ENCODE measurements around the gene CUBN. TPM values are rescaled to one million over a fixed set of nuclear protein-coding genes. Genes with fewer than 3 reads are reported as not detected.
A peak's percentile ranks its signal among the peaks of the same experiment; 100 is the strongest.

CUBN gene
- total RNA-seq, 2 experiments from 2014 or later: 7.9 to 9.2 TPM

GRCh38 chr10:16853201-16853600, 276.4 kb downstream of the CUBN start:
- Mint-ChIP-seq H3K36me3 (ENCODE audit: low read depth) (no peaks in the 10 kb centered on the region), H3K4me1 (ENCODE audit: low read depth) (no peaks in the 10 kb centered on the region), H3K9me3 (no peaks in the 10 kb centered on the region), H3K27me3 (no peaks in the 10 kb centered on the region), H3K4me3 (no peak overlapping the region), H3K27ac (no peak overlapping the region)
- DNase-seq (peak in 3 of 14 experiments; percentile 13 to 35 (median 16)), ATAC-seq (ENCODE audit: poor library complexity) (no peak)
- H3K4me3 ChIP-seq (ENCODE audit: low read length): no peak overlapping the region
- ChIA-PET POLR2A (interaction anchor here (1.0 kb wide), 1 partner anchor 376 kb away, joined by 3 read pairs; no protein-coding TSS in a partner anchor), CTCF (interaction anchor here (1.0 kb wide), 1 partner anchor 375 kb away, joined by 4 read pairs; the partner anchor contains the start of gene VIM)
- H3K36me3 ChIP-seq (ENCODE audit: insufficient read depth, low read length): no peaks in the 10 kb centered on the region
- H3K27me3 ChIP-seq (ENCODE audit: control insufficient read depth in 1 of 2, insufficient read depth in 2 of 2, low read length in 2 of 2): no peaks in the 10 kb centered on the region
- intact Hi-C loops (cut with DNase I, micrococcal nuclease): loop anchor here in 1 of 2 experiments (10.0 kb wide), 1 partner anchor 92 kb away; no protein-coding TSS in a partner anchor
- no peaks in the 10 kb centered on the region for H3K4me1 ChIP-seq (ENCODE audit: insufficient read depth, low read length)
- no peak for TF ChIP-seq CTCF (IDR thresholded peaks at IDR 0.05)
- H3K9me3 ChIP-seq (ENCODE audit: control insufficient read depth in 1 of 2, insufficient read depth in 1 of 2, low read length in 2 of 2): no peaks in the 10 kb centered on the region
- no peak overlapping the region for H3K27ac ChIP-seq (ENCODE audit: low read depth in 1 of 2, low read length in 2 of 2)

- intact Hi-C loops (cut with DNase I, micrococcal nuclease): loop anchor here in 1 of 2 experiments (10.0 kb wide), 1 partner anchor 92 kb away; no protein-coding TSS in a partner anchor
- H3K36me3 Mint-ChIP-seq (ENCODE audit: low read depth): no peaks in the 10 kb centered on the region
- H3K4me3 ChIP-seq (ENCODE audit: low read length): no peak overlapping the region
- no peaks in the 10 kb centered on the region for H3K9me3 Mint-ChIP-seq
- POLR2A ChIA-PET: interaction anchor here (1.0 kb wide), 1 partner anchor 377 kb away, joined by 3 read pairs; no protein-coding TSS in a partner anchor
- CTCF ChIA-PET: interaction anchor here (1.0 kb wide), 1 partner anchor 375 kb away, joined by 4 read pairs; the partner anchor contains the start of gene VIM
- TF ChIP-seq CTCF (IDR thresholded peaks at IDR 0.05): no peak
- DNase-seq (no peak), ATAC-seq (ENCODE audit: poor library complexity) (no peak)
- H3K27me3 Mint-ChIP-seq: no peaks in the 10 kb centered on the region
- no peak overlapping the region for H3K27ac Mint-ChIP-seq
- no peaks in the 10 kb centered on the region for H3K4me1 ChIP-seq (ENCODE audit: insufficient read depth, low read length)
- H3K4me3 Mint-ChIP-seq: no peak overlapping the region
- H3K27ac ChIP-seq (ENCODE audit: low read depth in 1 of 2, low read length in 2 of 2): no peak overlapping the region
- no peaks in the 10 kb centered on the region for H3K9me3 ChIP-seq (ENCODE audit: control insufficient read depth in 1 of 2, insufficient read depth in 1 of 2, low read length in 2 of 2)
- H3K36me3 ChIP-seq (ENCODE audit: insufficient read depth, low read length): no peaks in the 10 kb centered on the region
- H3K27me3 ChIP-seq (ENCODE audit: control insufficient read depth in 1 of 2, insufficient read depth in 2 of 2, low read length in 2 of 2): no peaks in the 10 kb centered on the region
- no peaks in the 10 kb centered on the region for H3K4me1 Mint-ChIP-seq (ENCODE audit: low read depth)
These were observed 277.0 kb downstream of the CUBN start for GRCh38 chr10:16852624-16853023.

- Mint-ChIP-seq H3K4me1 (ENCODE audit: low read depth) (no peaks in the 10 kb centered on the region), H3K9me3 (no peaks in the 10 kb centered on the region), H3K36me3 (ENCODE audit: low read depth) (no peaks in the 10 kb centered on the region), H3K27me3 (no peaks in the 10 kb centered on the region), H3K4me3 (no peak overlapping the region), H3K27ac (no peak overlapping the region)
- Histone ChIP-seq H3K27me3 (ENCODE audit: control insufficient read depth in 1 of 2, insufficient read depth in 2 of 2, low read length in 2 of 2) (no peaks in the 10 kb centered on the region), H3K27ac (ENCODE audit: low read depth in 1 of 2, low read length in 2 of 2) (no peak overlapping the region), H3K4me3 (ENCODE audit: low read length) (no peak overlapping the region), H3K4me1 (ENCODE audit: insufficient read depth, low read length) (no peaks in the 10 kb centered on the region), H3K36me3 (ENCODE audit: insufficient read depth, low read length) (no peaks in the 10 kb centered on the region), H3K9me3 (ENCODE audit: control insufficient read depth in 1 of 2, insufficient read depth in 1 of 2, low read length in 2 of 2) (no peaks in the 10 kb centered on the region)
- DNase-seq: no peak
- POLR2A ChIA-PET: no interaction called here
- CTCF ChIA-PET: no interaction called here
- no peak for ATAC-seq (ENCODE audit: poor library complexity)
- TF ChIP-seq CTCF (IDR thresholded peaks at IDR 0.05): no peak
- intact Hi-C loops (cut with DNase I, micrococcal nuclease): loop anchor here (10.0 kb wide), 2 partner anchors 156 to 896 kb away; no protein-coding TSS in a partner anchor
These were observed 281.0 kb downstream of the CUBN start for GRCh38 chr10:16848562-16849154.

Measured in CD4-positive, alpha-beta T cell (primary cell).